NOMO-1 (cell line): ENCODE data around the gene AGAP1.
"Not testable (repeated sequence)": the region's sequence is repeated elsewhere in the genome, so short reads cannot be mapped to it uniquely, and the experiment has no call there.

Source experiments
- DNase-seq, 2 experiments: peaks; one replicate each; lab custom pipeline; 2025; ENCODE audit not compliant: unreplicated experiment in 2 of 2; lab: John Stamatoyannopoulos, UW

AGAP1 gene

DNA sequence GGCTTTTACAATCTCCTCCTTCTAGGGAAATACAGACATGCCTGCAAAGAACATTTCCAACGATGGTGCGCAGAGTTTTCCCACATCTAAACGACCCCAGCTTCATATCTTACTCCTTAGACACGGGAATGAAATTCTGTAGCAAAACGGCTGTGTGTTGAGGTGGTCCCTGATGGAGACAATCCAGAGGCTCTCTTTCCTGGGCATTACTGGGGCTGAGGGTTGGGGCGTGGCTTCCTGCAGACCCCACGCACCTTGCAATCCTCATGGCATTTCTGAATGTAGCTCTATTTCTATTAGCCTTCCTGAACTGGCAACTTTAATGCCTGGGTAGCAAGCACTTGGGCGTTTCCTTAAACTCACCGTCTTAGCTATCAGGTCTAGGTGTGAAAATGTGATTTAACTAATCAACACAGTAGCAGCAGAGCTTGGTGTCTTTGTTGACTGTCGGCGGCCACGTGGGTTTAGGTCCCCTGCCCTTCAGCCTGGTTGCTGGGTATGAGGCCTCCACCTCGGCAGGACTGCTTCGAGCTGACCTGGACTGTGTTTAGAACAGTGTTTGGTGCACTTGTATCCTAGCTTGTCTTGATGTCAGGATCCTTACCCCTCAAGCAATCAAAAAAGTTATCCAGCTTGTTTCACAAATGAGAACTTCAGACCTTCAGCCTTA, 431.5 kb downstream of the AGAP1 start:
- DNase-seq: no peak

- DNase-seq: no peak
These were observed 432.4 kb downstream of the AGAP1 start for GRCh38 chr2:235926229-235926628.

- no peak for DNase-seq
These were observed 435.0 kb downstream of the AGAP1 start for GRCh38 chr2:235928751-235929370.

- no peak for DNase-seq
These were observed 436.9 kb downstream of the AGAP1 start for GRCh38 chr2:235930701-235931100.

GRCh38 chr2:235931676-235932075, 437.8 kb downstream of the AGAP1 start:
- no peak for DNase-seq

DNA sequence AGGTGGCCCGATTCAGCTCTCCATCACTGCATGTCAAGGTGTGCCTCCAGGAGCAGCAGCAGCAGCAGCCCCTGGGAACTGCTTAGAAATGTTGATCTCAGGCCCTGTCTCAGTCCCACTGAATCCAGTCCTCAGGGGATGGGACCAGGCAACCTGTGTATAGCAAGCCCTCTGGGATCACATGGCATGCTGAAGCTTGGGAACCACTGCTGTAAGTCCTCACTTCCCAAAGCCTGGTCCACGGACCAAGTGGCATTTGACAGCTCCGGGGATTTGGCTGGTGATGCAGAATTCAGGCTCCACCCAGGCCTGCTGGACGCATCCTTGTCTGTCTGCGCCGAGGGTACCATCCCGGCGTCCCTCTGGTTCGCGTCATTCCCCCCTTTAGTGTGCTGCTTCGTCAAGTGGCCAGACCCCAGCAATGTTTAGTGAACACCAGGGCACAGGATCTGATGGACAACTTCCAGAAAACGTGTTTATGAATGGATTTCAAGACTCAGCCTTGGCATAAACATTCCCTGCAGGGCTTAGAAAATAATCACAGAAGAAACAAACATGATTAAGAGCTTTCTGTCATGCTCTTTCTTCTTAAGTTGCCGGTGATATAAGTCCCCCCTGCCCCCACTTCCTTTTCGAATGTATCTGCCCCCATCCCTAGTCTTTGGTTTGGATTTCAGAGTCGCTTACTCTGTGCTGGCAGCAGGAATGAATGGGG, 440.4 kb downstream of the AGAP1 start:
- DNase-seq: no peak

GRCh38 chr2:235934774-235935484, 441.1 kb downstream of the AGAP1 start:
- no peak for DNase-seq

GRCh38 chr2:235935773-235936172, 441.9 kb downstream of the AGAP1 start:
- DNase-seq: no peak

- no peak for DNase-seq
These were observed 442.6 kb downstream of the AGAP1 start for GRCh38 chr2:235936493-235936892.

DNA sequence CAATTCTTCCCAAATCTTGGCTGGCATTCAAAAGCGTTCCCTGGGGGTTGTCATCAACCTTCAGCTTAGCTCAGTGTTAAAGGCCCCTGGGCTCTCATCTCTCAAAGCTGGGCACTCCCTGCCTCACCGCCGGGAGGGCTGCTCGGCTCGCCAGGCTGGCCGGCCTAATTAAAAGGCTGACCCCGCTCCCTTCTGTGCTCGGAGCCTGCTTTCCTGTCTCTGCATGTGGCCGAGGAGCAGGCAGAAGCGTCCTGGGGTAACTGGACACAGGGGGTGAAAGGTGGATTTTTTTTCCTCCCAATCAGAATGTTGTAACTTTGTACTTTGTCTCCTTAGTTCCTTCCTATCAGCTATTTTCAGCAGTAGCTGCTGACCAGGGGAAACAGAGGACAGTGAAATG, 443.2 kb downstream of the AGAP1 start:
- no peak for DNase-seq

DNA sequence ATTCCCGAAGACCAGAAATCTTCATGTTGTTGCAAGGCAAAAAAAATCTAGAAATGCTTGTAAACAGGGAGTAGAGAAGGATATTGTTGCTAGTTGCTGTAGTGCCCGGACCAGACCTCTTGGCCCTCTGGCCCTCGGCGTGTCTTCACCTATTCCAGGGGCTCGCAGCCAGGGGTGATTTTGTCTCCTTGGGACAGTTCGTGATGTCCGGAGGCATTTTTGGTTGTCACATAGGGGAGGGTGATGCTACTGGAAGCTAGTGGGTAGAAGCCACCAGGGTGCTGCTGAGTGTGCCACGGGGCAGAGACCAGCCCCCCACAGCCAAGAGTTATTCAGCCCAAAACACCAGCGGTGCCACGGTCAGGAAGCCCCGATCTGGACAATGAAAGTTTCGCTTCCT, 443.7 kb downstream of the AGAP1 start:
- DNase-seq: no peak

DNA sequence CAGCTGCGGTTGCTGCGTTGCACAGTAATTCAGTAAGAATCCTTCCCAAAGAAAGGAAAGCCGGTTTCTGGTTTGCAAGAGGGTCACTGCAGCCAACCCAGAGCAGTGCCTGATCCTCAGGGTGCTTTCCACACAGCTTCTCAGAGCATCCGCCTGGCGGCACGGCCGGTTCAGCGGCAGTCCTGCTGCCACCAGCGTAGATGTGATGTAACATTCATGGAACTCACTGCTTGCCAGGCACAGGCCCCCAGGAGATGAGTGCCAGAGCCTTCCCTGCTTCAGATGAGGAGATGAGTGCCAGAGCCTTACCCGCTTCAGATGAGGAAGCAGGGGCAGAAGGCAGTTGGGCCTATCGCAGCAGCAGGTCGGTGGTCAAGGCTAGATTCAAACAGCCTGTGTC, 444.1 kb downstream of the AGAP1 start:
- DNase-seq: no peak

DNA sequence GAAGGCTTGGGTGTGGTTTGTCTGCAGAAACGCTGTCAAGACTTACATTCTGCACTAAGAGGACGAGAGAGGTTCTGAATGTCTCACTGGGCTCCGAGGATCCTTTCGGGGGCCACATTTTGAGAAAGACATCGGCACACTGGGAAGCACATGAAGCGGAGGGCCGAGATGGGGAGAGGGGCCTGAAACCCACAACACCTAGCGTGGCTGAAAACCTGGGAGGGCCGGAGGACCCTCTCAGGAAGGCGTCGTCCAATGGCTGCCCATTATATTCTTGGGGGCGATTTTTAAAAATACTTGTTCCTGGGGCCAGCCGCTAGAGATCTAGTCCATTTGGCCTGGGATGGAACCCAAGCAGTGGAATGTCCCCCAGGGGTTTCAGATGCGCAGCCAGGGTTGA, 444.8 kb downstream of the AGAP1 start:
- DNase-seq: no peak

DNA sequence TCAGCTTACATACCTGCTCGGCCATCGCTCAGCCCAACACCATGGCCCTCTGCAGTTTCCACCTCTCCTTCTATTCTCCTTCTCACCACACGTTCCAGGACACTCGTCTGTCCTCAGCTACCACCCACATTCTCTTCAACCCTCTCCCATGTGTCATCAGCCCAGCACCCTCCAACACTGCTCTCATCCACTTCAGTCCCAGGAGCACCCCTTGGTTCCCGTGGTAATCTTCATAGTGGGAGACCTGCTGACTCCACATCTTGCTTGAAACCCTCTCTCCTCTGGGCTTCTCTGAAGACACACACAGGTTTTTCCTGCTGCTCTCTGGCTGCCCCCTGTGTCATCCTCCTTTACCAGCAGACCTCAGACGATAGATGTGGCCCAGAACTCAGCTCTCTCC, 445.6 kb downstream of the AGAP1 start:
- no peak for DNase-seq

GRCh38 chr2:235940330-235940729, 446.5 kb downstream of the AGAP1 start:
- DNase-seq: peak; percentile 1 to 11

- no peak for DNase-seq
These were observed 450.7 kb downstream of the AGAP1 start for GRCh38 chr2:235944591-235944990.

DNA sequence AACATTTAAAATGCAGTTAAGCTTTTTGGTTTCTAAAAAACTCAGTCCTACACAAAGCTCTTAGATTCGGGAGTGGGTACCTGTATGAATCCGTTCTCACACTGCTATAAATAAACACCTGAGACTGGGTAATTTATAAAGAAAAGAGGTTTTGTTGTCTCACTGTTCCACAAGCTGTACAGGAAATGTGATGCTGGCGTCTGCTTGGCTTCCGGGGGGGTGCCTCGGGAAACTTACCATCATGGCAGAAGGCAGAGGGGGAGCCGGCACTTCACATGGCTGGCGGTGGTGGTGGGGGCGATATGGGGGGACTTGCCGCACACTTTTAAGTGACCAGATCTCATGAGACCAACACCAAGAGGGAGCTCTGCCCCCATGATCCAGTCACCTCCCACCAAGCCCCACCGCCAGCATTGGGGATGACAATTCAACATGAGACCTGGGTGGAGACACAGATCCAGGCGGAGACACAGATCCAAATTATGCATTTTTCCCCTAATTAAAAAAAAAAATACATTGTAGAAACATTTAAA, 451.8 kb downstream of the AGAP1 start:
- DNase-seq: no peak

DNA sequence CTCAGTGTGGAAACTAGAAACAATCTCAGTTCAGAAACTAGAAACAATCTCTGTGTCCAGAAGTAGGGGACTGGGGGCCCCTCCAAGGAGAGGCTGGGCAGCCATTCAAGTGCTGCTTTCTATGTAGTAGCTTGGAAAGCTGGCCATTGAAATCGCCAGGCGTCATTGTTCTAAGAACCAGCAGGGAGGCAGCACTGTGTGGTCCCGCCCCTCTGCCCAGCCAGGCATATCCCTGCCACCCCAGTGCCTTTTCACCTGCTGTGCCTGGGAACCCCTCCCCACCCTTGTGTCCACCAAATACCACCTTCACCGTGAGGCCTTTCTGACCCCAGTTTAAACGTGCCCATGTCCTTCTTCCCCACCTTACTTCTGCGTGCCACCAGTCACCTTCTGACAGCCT, 452.7 kb downstream of the AGAP1 start:
- DNase-seq: no peak

DNA sequence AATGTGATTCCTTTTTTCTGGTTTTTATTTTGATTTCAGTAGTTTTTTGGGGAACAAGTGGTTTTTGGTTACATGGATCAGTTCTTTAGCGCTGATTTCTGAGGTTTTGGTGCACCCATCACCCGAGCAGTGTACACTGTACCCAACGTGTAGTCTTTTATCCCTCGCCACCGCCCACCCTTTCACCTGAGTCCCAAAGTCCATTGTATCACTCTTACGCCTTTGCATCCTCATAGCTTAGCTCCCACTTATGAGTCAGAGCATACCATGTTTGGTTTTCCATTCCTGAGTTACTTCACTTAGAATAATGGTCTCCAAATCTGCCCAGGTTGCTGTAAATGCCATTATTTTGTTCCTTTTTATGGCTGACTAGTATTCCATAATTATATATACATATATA, 453.2 kb downstream of the AGAP1 start:
- not testable (repeated sequence) for DNase-seq

DNA sequence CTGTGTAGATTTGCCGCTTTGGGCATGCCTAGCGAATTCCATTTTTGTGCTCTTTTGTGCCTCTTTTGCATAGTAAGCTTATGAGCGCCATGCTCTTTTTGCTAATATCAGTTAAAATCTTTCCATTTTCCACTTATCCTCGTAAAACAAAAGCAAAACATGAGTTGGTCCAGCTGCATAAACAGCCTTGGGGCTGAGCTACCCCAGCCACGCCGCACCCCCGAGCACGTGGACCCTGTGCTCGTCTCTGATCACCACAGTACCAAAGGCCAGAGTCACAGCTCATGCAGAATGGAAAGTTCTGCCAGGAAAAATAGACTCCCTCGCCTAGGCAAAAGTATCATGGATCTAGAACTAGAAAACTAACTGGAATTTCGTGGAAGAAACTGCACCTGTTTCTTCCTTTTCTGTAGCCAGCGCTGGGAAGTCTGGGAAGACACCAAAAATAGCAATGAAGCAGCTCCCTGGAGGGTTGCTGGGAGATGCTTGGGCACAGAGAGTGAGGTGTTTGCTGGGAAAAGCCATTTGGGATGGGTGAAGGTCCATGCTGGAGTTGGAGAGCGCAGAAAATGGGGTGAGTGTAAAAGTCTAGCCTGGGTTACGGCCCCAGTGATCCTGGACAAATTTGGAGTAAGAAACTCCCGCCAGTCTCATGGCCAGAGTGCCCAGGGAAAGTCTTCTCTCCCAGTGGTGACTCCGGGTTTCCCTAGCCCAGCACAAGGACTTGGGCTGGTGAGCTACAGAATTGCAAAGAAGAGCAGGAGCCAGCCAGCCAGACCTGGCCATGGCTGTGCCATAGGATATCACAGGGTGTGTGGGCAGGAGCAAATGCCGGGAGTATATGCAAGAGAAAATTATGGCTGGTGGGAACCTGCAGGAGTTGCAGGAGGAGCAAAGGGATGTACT, 456.0 kb downstream of the AGAP1 start:
- DNase-seq: no peak
